ENCODE data around the gene PATE2.

- TF ChIP-seq GATA2 (IDR thresholded peaks at IDR 0.05; ENCODE audit: low read depth, low read length), result no peak
- no peak for TF ChIP-seq GATA3 (IDR thresholded peaks at IDR 0.05; ENCODE audit: low read depth, low read length)
These were observed 1.3 kb downstream of the PATE2 start for GRCh38 chr11:125777309-125777708.
